ENCODE results near the gene ZNRF3.

DNA sequence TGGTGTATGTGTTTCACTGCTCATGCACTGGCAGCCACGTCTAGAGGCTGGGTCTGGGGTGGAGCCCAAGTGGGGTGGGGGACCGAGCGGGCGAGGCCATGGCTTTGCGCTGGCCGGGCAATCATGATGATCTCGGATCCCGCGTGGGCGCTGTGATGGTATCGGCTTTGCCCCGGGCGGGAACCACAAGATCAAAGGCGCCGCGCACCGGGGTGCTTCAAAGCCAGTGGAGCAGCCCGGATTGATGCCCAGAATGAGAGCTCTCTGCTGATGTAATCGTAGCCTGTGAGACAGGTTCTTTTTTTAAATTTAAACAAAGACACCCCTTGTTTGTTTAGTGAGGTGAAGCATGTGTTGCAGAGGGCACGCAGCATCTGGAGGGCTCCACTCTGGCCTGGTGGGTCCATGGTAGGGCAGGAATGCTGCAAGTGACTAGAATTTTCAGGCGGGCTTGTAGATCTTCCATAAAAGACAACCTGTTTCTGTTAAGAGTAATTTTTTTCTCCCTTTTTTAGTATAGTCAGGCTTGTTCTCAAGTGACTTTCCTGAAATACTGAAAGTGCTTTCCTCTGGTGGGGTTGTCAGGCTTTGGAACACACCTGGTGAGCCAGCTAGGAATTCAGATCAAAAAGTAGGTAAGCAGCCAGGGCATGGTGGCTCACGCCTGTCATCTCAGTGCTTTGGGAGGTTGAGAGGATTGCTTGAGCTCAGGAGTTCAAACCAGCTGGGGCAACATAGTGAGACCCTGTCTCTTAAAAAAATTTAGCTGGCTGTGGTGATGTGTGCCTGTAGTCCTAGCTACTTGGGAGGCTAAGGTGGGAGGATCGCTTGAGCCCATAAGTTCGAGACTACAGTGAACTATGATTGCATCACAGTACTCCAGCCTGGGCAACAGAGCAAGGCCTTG is 40.7 kb downstream of the ZNRF3 start:
- TF ChIP-seq, protein P1, sequence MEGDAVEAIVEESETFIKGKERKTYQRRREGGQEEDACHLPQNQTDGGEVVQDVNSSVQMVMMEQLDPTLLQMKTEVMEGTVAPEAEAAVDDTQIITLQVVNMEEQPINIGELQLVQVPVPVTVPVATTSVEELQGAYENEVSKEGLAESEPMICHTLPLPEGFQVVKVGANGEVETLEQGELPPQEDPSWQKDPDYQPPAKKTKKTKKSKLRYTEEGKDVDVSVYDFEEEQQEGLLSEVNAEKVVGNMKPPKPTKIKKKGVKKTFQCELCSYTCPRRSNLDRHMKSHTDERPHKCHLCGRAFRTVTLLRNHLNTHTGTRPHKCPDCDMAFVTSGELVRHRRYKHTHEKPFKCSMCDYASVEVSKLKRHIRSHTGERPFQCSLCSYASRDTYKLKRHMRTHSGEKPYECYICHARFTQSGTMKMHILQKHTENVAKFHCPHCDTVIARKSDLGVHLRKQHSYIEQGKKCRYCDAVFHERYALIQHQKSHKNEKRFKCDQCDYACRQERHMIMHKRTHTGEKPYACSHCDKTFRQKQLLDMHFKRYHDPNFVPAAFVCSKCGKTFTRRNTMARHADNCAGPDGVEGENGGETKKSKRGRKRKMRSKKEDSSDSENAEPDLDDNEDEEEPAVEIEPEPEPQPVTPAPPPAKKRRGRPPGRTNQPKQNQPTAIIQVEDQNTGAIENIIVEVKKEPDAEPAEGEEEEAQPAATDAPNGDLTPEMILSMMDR (IDR thresholded peaks at IDR 0.05; ENCODE audit: insufficient read depth, low read length, poor library complexity, severe bottlenecking): no peak
- TF ChIP-seq EZH2phosphoT487 (conservative IDR thresholded peaks at IDR 0.05; ENCODE audit: low read length): no peak

Measured in SU-DHL-6 (cell line).